Measurements from ENCODE around the gene TLE2. TPM values are rescaled to one million over a fixed set of nuclear protein-coding genes. Genes with fewer than 3 reads are reported as not detected.

Gene TLE2
- polyA plus RNA-seq, 1 donor (not counting 4 experiments of a cell fraction or from before 2014, with no cell fraction given) = 0.88 TPM

DNA sequence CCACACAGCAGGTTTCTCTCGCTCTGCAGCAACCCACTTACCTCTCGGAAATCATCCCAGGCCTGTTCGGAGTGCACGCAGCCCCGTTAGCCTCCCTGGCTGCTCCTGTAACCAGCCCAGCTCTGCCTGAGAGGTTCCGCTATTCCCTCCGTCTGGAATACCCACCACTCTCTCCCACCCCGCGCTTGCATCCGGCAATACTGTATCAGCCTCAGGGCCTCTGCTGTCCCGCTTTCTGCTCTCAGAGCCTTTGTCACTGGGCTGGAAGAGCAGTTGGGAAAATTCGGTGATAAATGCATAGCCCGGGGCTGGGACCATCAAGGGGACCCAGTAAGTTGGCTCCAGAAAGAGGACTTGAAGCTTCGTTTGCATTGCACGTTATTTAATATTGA lies 52.5 kb downstream of the TLE2 start:
- Histone ChIP-seq H3K27me3 (ENCODE audit: control insufficient read depth, extremely low read depth, insufficient read depth, low read length) (peaks cover 9% of the 10 kb centered on the region), H3K36me3 (ENCODE audit: control insufficient read depth in 2 of 2, extremely low read depth in 1 of 2, insufficient read depth in 2 of 2, low read length in 2 of 2) (no peaks in the 10 kb centered on the region), H3K79me2 (ENCODE audit: control insufficient read depth, insufficient read depth, low read length) (no peaks in the 10 kb centered on the region), H3K9me1 (ENCODE audit: control insufficient read depth, extremely low read depth, insufficient read depth, low read length) (no peaks in the 10 kb centered on the region), H3K4me2 (ENCODE audit: control insufficient read depth, extremely low read depth, insufficient read depth, low read depth, low read length) (peak overlapping the region; percentile 97), H3K27ac (ENCODE audit: control insufficient read depth, insufficient read depth, low read length) (no peak overlapping the region), H3K9me3 (ENCODE audit: control insufficient read depth, low read depth, low read length) (no peaks in the 10 kb centered on the region), H3K9ac (ENCODE audit: control insufficient read depth, extremely low read depth, insufficient read depth, low read length) (peak overlapping the region; percentile 63), H4K20me1 (ENCODE audit: control insufficient read depth, extremely low read depth, insufficient read depth, low read length) (no peaks in the 10 kb centered on the region), H2AFZ (ENCODE audit: control insufficient read depth, low read length) (peak overlapping the region; percentile 89), H3K4me3 (ENCODE audit: control insufficient read depth in 2 of 3, extremely low read depth in 1 of 3, insufficient read depth in 2 of 3, low read depth in 1 of 3, low read length in 3 of 3) (peak overlapping the region; percentile 36 to 83 (median 76)), H3K4me1 (ENCODE audit: control insufficient read depth, extremely low read depth, insufficient read depth, low read length) (peaks cover 7% of the 10 kb centered on the region)
- no peak for DNase-seq (ENCODE audit: low read depth, low spot score)
- dilution Hi-C loops (cut with MboI; ENCODE audit: extremely low pct_ligation_motif_present, low sequenced_read_pairs) = no loop called here
- FAIRE-seq = no peak
- TF ChIP-seq, protein P1, sequence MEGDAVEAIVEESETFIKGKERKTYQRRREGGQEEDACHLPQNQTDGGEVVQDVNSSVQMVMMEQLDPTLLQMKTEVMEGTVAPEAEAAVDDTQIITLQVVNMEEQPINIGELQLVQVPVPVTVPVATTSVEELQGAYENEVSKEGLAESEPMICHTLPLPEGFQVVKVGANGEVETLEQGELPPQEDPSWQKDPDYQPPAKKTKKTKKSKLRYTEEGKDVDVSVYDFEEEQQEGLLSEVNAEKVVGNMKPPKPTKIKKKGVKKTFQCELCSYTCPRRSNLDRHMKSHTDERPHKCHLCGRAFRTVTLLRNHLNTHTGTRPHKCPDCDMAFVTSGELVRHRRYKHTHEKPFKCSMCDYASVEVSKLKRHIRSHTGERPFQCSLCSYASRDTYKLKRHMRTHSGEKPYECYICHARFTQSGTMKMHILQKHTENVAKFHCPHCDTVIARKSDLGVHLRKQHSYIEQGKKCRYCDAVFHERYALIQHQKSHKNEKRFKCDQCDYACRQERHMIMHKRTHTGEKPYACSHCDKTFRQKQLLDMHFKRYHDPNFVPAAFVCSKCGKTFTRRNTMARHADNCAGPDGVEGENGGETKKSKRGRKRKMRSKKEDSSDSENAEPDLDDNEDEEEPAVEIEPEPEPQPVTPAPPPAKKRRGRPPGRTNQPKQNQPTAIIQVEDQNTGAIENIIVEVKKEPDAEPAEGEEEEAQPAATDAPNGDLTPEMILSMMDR (optimal IDR thresholded peaks at IDR 0.05 in 1 of 3, IDR thresholded peaks at IDR 0.05 in 1 of 3, conservative IDR thresholded peaks at IDR 0.05 in 1 of 3; ENCODE audit: extremely low read depth in 1 of 3, insufficient read depth in 2 of 3, low read length in 3 of 3) = no peak
- no peak for TF ChIP-seq EZH2 (IDR thresholded peaks at IDR 0.05; ENCODE audit: low read length)

DNA sequence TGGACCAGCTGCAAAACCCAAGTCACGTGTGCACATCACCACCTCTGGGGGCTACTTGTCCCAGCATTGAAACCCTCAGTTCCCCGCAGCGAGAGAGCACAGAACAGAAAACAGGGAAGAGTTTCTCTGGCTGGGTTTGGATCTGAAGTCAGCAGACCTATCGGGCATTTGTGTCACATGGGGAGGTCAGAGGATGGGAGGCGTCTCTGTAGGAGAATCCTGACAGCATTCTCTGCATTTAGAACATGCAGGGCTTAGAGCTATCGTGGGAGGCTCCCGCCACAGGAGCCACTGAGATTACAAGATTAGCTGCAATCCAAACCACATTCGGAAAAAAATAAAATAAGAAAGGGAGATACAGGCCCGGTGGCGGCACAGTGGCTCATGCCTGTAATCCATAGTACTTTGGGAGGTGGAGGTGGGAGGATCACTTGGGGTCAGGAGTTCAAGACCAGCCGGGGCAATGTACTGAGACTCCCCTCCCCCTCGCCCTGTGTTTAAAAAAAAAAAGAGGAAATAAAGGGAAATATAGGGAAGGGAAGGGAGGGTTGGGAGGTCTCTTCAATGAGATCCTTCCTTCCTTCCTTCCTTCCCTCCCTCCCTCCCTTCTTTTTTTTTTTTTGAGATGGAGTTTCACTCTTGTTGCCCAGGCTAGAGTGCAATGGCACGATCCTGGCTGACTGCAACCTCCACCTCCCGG lies 54.6 kb downstream of the TLE2 start:
- Histone ChIP-seq H3K27me3 (ENCODE audit: control insufficient read depth, extremely low read depth, insufficient read depth, low read length) (peaks cover 9% of the 10 kb centered on the region), H3K4me1 (ENCODE audit: control insufficient read depth, extremely low read depth, insufficient read depth, low read length) (peaks cover 7% of the 10 kb centered on the region), H3K4me3 (ENCODE audit: control insufficient read depth in 2 of 3, extremely low read depth in 1 of 3, insufficient read depth in 2 of 3, low read depth in 1 of 3, low read length in 3 of 3) (no peak overlapping the region), H3K36me3 (ENCODE audit: control insufficient read depth in 2 of 2, extremely low read depth in 1 of 2, insufficient read depth in 2 of 2, low read length in 2 of 2) (no peaks in the 10 kb centered on the region), H3K9me3 (ENCODE audit: control insufficient read depth, low read depth, low read length) (no peaks in the 10 kb centered on the region), H3K4me2 (ENCODE audit: control insufficient read depth, extremely low read depth, insufficient read depth, low read depth, low read length) (no peak overlapping the region), H3K27ac (ENCODE audit: control insufficient read depth, insufficient read depth, low read length) (no peak overlapping the region), H3K9ac (ENCODE audit: control insufficient read depth, extremely low read depth, insufficient read depth, low read length) (no peak overlapping the region), H3K79me2 (ENCODE audit: control insufficient read depth, insufficient read depth, low read length) (no peaks in the 10 kb centered on the region), H3K9me1 (ENCODE audit: control insufficient read depth, extremely low read depth, insufficient read depth, low read length) (no peaks in the 10 kb centered on the region), H2AFZ (ENCODE audit: control insufficient read depth, low read length) (no peak overlapping the region), H4K20me1 (ENCODE audit: control insufficient read depth, extremely low read depth, insufficient read depth, low read length) (no peaks in the 10 kb centered on the region)
- no peak for TF ChIP-seq EZH2 (IDR thresholded peaks at IDR 0.05; ENCODE audit: low read length)
- FAIRE-seq = no peak
- DNase-seq (ENCODE audit: low read depth, low spot score) = no peak
- dilution Hi-C loops (cut with MboI; ENCODE audit: extremely low pct_ligation_motif_present, low sequenced_read_pairs) = no loop called here

DNA sequence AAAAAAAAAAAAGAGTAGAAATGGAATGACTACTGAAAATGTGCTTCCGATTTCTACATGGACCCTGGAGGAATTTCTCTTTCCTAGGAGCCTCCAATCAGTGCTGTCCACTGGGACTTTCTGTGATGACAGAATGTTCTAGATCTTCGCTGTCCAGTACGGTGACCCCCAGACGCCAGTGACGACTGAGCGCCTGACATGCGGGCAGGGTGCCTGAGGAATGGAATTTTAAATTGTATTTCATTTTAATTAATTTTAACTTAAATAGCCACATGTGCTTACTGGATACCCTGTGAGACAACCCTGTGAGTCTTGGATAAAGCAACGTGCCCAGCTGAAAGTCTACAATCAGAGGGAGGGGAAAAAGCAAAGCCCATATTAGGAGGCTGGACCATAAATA lies 55.9 kb downstream of the TLE2 start:
- dilution Hi-C loops (cut with MboI; ENCODE audit: extremely low pct_ligation_motif_present, low sequenced_read_pairs) = no loop called here

More for the DNA sequence above, 55.9 kb downstream of the TLE2 start:
- Histone ChIP-seq H3K27ac (ENCODE audit: control insufficient read depth, insufficient read depth, low read length) (no peak overlapping the region), H4K20me1 (ENCODE audit: control insufficient read depth, extremely low read depth, insufficient read depth, low read length) (no peaks in the 10 kb centered on the region), H3K79me2 (ENCODE audit: control insufficient read depth, insufficient read depth, low read length) (no peaks in the 10 kb centered on the region), H3K9ac (ENCODE audit: control insufficient read depth, extremely low read depth, insufficient read depth, low read length) (no peak overlapping the region), H3K4me2 (ENCODE audit: control insufficient read depth, extremely low read depth, insufficient read depth, low read depth, low read length) (no peak overlapping the region), H3K4me3 (ENCODE audit: control insufficient read depth in 2 of 3, extremely low read depth in 1 of 3, insufficient read depth in 2 of 3, low read depth in 1 of 3, low read length in 3 of 3) (no peak overlapping the region), H2AFZ (ENCODE audit: control insufficient read depth, low read length) (no peak overlapping the region), H3K9me1 (ENCODE audit: control insufficient read depth, extremely low read depth, insufficient read depth, low read length) (no peaks in the 10 kb centered on the region), H3K9me3 (ENCODE audit: control insufficient read depth, low read depth, low read length) (no peaks in the 10 kb centered on the region), H3K27me3 (ENCODE audit: control insufficient read depth, extremely low read depth, insufficient read depth, low read length) (peaks cover 9% of the 10 kb centered on the region), H3K4me1 (ENCODE audit: control insufficient read depth, extremely low read depth, insufficient read depth, low read length) (peaks cover 7% of the 10 kb centered on the region), H3K36me3 (ENCODE audit: control insufficient read depth in 2 of 2, extremely low read depth in 1 of 2, insufficient read depth in 2 of 2, low read length in 2 of 2) (no peaks in the 10 kb centered on the region)
- no peak for DNase-seq (ENCODE audit: low read depth, low spot score)
- FAIRE-seq = no peak
- TF ChIP-seq, protein P1 (optimal IDR thresholded peaks at IDR 0.05 in 1 of 3, IDR thresholded peaks at IDR 0.05 in 1 of 3, conservative IDR thresholded peaks at IDR 0.05 in 1 of 3; ENCODE audit: extremely low read depth in 1 of 3, insufficient read depth in 2 of 3, low read length in 3 of 3) = no peak
- no peak for TF ChIP-seq EZH2 (IDR thresholded peaks at IDR 0.05; ENCODE audit: low read length)

All from keratinocyte (primary cell).